T47D (cell line): Measurements from ENCODE around the gene CYP46A1.

Source experiments
- DNase-seq, 2 experiments: peaks; one replicate each; pipeline versions ENCODE4 v3.0.0 to v3.0.0-alpha.2; 2011 to 2012; ENCODE audit warnings: low read depth in 1 of 2, low spot score in 1 of 2
- JUND ChIP-seq: IDR thresholded peaks from 2 replicates; pipeline ENCODE4 v1.6.1; 2012; ENCODE audit warnings: low read depth
- in situ Hi-C: cut with HindIII; loops from 2 replicates; pipeline ENCODE4 v1.10.0; 2016; ENCODE audit warnings: low sequenced_read_pairs, low pct_unique_long_range_greater_than_20kb

Gene CYP46A1

DNA sequence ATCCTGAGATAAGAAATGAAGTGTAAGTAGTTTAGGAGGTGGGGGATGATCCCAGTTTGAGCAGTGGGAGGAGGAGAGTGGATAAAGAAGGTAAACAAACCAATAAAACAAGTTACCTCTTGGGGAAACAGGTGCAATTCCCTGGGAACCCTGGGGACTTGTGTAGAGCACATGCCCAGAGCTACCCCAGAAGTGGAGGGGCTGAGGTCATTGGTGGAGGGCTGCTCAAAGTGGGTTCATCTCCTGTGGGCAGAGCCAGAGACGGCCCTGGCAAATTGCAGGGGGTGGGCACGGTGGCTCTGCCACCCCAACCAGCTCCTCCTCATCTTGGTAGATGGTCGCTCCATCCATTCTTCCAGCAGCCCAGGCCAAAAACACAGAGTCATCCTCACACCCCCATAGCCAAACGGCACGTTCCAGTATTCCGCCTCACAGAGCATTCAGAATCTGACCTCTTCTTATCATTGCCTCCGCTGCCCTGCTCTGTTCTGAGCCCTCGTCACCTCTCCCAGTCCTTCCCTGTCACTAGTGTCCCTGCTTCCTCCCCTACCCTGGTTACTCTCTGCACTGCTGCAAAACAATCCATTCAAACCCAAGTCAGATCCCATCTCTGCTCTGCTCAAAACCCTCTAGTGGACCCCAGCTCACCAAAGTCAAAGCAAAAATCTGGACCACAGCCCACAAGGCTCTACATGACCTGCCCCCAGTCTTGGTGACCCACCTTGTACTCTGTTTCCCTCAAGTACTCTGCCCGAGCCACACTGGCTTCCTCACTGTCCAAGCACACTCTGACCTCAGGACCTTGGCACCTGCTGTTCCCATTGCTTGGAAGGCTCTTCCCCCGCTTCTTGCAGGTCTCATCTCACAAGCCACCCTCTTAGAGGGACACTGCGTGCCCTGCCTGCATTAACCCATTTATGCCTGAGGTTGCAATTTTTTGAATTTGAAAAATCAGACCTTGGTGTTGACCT is 5.5 kb downstream of the CYP46A1 start:
- TF ChIP-seq JUND = no peak
- in situ Hi-C loops = no loop called here
- no peak for DNase-seq

DNA sequence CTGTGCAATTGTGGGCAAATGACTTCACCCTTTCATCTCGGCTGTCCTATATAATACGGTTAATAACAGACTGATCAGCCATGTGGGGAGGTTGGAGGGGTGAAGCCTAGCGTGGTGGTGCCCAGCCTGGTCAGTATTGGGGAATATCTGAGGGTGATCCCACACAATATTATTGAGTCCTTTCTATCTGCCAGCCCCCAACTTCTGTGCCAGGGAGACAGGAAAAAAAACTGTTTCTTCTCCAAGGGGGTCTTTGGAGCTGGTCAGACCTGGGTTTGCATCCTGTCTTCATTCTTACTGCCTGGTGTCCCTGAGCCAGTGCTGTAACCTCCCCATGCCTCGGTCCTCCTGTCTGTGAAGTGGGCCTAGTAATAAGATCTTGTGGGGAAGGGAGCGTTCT is 6.5 kb downstream of the CYP46A1 start:
- in situ Hi-C loops = no loop called here
- DNase-seq = no peak
- no peak for TF ChIP-seq JUND

DNA sequence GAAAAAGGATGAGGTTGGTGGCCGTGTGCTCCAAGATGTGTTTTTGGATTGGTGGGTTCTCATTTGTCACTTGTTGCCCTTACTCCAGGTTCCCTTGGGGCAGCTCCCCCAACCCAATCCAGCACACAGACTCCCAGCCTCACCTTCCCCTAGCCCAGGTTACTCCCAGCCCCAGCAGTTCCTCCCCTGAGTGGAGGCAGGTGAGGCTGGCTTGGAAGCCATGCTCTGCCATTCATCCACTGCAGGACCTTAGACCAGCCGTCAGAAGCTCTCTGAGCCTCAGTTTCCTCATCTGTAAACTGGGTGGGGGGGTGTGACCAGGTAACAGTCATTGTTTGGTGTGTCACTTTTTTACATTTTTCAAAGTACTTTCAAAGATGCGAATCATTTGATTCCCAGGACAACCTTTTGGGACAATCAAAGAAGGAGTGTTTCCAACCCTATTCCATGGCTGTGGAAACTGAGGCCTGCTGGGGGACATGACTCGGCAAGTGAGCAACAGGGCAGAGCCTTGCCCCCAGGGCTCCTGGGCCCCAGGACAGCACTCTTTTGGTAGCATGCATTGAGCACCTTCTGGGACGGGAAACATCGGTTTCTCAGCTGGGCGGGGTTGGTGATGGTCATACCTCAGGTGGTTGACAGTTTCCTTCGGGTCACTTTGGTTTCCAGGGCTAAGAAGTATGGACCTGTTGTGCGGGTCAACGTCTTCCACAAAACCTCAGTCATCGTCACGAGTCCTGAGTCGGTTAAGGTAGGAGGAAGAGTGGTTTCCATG is 7.2 kb downstream of the CYP46A1 start:
- no peak for DNase-seq
- no peak for TF ChIP-seq JUND
- in situ Hi-C loops = no loop called here

DNA sequence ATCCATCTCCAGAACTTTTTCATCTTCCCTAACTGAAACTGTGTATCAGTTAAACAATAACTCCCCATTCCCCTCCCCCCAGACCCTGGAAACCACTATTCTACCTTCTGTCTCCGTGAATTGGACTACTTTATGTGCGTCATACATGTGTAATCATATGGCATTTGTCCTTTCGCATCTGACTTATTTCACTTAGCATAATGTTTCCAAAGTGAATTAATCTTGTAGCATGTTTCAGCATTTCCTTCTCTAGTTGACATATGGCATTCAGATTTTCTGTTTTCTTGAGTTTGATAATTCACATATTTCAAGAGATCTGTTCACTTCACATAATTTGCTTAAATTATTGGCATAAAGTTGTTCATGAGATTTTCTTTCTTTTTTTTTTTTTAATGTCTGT is 9.8 kb downstream of the CYP46A1 start:
- in situ Hi-C loops = no loop called here
- no peak for DNase-seq
- no peak for TF ChIP-seq JUND

DNA sequence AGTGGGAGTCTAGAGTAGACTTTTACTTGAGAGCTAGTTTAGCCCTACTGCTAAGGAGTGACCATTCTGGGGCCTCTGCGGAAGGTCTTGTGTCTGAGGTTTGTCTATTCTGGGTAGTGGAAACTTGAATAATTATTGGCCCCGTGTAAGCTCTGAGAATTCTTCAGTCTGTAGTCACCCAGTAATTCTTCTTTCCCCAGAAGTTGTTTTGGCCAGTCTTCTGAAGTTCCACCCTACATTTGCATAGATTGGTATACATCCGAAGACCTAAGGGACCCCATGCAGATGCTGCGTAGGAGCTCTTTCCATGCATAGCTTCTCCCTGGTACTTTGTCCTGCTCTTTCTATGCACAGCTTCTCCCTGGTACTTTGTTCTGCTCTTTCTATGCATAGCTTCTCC is 12.8 kb downstream of the CYP46A1 start:
- in situ Hi-C loops = no loop called here
- TF ChIP-seq JUND = no peak
- DNase-seq = no peak

DNA sequence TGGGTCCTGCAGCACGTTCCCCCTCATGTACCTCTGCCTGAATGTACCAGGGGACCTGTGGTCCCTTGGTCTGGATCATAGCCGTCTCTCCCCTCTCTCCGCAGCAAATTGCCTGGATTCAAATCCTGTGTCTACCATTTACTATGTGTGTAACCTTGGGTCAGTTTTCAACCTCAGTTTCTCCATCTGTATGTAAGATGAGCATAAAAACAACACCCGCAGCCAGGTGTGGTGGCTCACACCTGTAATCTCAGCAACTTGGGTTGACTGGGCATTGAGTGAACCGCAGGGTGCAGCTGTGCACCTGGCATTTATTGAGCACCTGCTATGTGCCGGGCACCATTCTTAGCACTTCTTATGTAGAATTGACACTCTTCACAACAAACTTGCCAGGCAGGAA is 14.1 kb downstream of the CYP46A1 start:
- TF ChIP-seq JUND = no peak
- no peak for DNase-seq
- in situ Hi-C loops = no loop called here

DNA sequence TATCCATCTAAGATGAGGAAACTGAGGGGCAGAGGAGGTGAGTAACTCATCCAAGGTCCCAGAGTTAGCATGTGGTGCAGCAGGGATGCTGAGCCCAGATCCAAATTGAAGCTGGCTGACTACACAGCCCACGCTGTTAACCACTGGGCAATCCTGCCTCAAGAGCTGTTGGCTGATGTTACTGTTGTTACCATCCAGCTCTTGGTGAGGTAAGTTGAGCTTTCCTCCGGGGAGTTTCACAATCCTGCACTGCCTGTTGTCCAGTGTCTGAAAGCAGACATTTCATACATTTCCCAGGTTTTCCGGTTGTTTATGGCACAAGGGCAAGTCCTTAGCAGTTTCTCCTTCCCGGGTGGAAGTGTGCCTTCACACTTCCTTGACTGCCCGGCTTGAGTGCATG is 14.5 kb downstream of the CYP46A1 start:
- no peak for TF ChIP-seq JUND
- in situ Hi-C loops = no loop called here
- no peak for DNase-seq

DNA sequence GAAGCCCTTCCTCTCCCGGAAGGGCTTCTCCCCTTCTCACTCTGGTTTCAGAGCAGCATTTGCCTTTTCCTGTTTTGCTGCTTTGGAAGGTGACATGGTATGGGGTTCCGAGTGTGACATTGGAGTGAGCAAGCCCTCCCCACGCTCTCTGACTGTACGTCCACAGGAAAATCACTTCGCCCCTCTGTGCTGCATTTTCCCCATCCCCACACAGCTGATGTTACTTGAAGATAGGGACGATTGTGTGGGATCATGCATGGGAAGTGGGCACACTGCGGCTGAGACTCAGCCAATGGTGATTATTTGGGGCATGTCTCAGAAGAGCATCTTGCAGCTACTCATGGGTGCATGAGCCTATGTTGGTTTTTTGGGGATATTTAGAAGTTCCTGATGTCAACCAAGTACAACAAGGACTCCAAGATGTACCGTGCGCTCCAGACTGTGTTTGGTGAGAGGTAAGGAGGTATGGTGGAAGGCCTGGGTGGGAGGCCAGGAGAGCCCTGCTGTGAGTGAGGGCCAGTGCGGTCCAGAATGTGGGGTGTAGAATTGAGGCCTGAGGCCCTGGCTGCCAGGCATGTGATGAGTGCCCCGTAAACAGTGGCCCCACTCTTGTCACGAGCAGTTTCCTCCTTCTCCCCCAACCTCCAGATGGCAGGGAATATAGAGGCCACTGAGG is 15.1 kb downstream of the CYP46A1 start:
- in situ Hi-C loops = no loop called here
- no peak for TF ChIP-seq JUND
- no peak for DNase-seq

DNA sequence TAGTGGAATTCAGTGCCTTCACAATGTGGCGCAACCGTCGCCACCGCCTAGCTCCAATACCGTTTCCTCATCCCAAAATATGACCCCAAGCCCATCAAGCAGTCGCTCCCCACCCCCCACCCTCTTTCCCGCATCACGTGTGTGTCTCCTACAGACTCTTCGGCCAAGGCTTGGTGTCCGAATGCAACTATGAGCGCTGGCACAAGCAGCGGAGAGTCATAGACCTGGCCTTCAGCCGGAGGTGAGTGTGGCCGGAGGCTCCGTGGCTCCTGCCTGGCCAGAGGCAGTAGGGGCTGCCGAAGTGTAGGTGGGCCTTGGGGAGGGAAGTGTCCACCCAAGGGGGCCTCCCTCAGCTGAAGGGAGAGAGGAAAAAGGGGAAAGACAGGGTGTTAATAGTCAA is 15.8 kb downstream of the CYP46A1 start:
- in situ Hi-C loops = no loop called here
- DNase-seq = no peak
- no peak for TF ChIP-seq JUND

DNA sequence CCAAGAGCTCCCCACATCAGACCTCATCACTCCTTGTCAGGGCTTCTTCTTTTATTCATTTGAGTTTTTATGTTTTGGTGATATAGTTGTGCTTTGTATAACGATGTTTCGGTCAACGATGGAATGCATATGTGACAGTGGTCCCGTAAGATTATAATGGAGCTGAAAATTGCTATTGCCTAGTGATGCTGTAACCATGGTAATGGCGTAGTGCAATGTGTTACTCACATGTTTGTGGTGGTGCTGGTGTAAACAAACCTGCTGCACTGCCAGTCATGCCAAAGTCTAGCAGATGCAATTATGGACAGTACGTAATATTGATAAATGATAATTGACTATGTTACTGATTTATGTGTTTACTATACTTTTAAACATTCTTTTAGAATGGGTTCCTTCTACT is 16.3 kb downstream of the CYP46A1 start:
- DNase-seq = no peak
- TF ChIP-seq JUND = no peak
- in situ Hi-C loops = no loop called here

DNA sequence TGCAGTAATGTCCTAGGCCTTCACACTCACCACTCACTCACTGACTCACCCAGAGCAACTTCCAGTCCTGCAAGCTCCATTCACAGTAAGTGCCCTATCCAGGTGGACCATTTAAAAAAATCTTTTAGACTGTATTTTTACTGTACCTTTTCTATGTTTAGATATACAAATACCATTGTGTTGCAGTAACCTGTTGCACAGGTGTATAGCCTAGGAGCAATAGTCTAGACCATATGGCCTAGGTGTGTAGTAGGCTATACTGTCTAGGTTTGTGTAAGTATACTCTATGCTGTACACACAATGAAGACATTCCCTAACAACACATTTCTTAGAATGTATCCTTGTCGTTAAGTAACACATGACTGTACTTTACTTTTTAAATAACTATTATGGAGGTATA is 17.2 kb downstream of the CYP46A1 start:
- no peak for TF ChIP-seq JUND
- in situ Hi-C loops = no loop called here
- DNase-seq = no peak

DNA sequence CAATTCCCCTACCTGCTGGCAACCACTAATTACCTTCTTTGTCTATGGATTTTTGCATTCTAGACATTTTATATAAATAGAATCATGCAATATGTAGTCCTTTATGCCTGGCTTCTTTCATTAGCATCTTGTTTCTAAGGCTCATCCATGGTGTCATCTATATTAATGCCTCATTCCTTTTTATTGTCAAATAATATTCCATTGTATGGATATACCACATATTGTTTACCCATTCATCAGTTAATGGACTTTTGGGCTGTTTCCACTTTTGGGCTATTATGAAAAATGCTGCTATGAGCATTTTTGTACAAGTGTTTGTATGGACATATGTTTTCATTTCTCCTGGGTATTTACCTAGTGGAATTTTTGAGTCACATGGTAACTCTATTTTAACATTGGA is 18.0 kb downstream of the CYP46A1 start:
- DNase-seq = no peak
- in situ Hi-C loops = no loop called here
- no peak for TF ChIP-seq JUND

DNA sequence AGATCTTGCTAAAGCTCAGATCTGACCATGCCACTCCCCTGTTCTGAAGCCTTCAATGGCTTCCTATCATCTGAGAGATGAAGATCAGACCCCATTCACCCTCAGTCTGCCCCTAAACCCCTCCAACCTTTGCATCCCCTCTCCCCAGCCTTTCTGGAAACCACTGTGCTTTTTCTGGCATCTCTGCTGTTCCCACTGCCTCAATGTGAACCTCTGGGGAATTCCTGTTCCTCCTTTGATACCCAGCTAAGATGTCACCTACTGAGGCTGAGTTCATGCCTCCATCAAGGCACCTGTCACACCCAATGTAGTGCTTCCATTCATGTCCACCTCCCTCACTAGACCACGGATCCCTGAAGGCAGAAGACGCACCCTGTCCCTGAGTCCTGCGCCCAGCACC is 19.3 kb downstream of the CYP46A1 start:
- in situ Hi-C loops = no loop called here
- TF ChIP-seq JUND = no peak
- DNase-seq = no peak
